Smooth muscle cell (in vitro differentiated cells): Measurements from ENCODE around the gene VEPH1. TPM values are rescaled to one million over a fixed set of nuclear protein-coding genes. Genes with fewer than 3 reads are reported as not detected.

Source experiments
- DNase-seq: peaks from one replicate; lab custom pipeline; 2025; ENCODE audit not compliant: unreplicated experiment; lab: John Stamatoyannopoulos, UW
- H2AFZ ChIP-seq: fragments of 200-600 bp; sonication (generic); 2 replicates; pipeline ENCODE4 v1.6.0; 2016; ENCODE audit warnings: antibody characterized with exemption, low read depth, mild to moderate bottlenecking
- H3F3A ChIP-seq: fragments of 200-600 bp; sonication (generic); 2 replicates; pipeline ENCODE4 v1.6.0; 2017; ENCODE audit warnings: antibody characterized with exemption, low read depth
- H3K27ac ChIP-seq: fragments of 200-600 bp; sonication (generic); 2 replicates; pipeline ENCODE4 v1.5.1; 2016; ENCODE audit warnings: low read depth, mild to moderate bottlenecking
- H3K27me3 ChIP-seq: fragments of 200-600 bp; sonication (generic); 2 replicates; pipeline ENCODE4 v1.6.1; 2016; ENCODE audit warnings: low read depth, mild to moderate bottlenecking
- H3K36me3 ChIP-seq: fragments of 200-600 bp; sonication (generic); 2 replicates; pipeline ENCODE4 v1.5.1; 2016; ENCODE audit warnings: low read depth
- H3K4me1 ChIP-seq: fragments of 200-600 bp; sonication (generic); 2 replicates; pipeline ENCODE4 v1.5.1; 2016; ENCODE audit warnings: low read depth
- H3K4me2 ChIP-seq: fragments of 200-600 bp; sonication (generic); 2 replicates; pipeline ENCODE4 v1.6.0; 2016; ENCODE audit warnings: mild to moderate bottlenecking
- H3K4me3 ChIP-seq: fragments of 200-600 bp; sonication (generic); 2 replicates; pipeline ENCODE4 v1.5.1; 2016; ENCODE audit warnings: mild to moderate bottlenecking
- H3K79me2 ChIP-seq: fragments of 200-600 bp; sonication (generic); 2 replicates; pipeline ENCODE4 v1.6.0; 2016; ENCODE audit warnings: low read depth, mild to moderate bottlenecking
- H3K9ac ChIP-seq: fragments of 200-600 bp; sonication (generic); 2 replicates; pipeline ENCODE4 v1.6.0; 2016; ENCODE audit warnings: low read depth
- H3K9me3 ChIP-seq: fragments of 200-600 bp; sonication (generic); replicated peaks from 2 replicates; pipeline ENCODE4 v1.5.1; 2016; ENCODE audit warnings: low read depth
- H4K20me1 ChIP-seq: fragments of 200-600 bp; sonication (generic); 2 replicates; pipeline ENCODE4 v1.6.0; 2016; ENCODE audit warnings: low read depth
- WGBS: methylation state at CpG from one replicate; pipeline ENCODE4 v1.1.7; 2016; ENCODE audit warnings: low lambda C conversion rate; 5-methylcytosine and 5-hydroxymethylcytosine counted together
- polyA plus RNA-seq: library from polyadenylated mRNA; unstranded; fragments of >200 nt; fragmentation: Nextera tagmentation; extraction: Ambion mirVana; gene quantifications from 2 replicates; pipeline ENCODE4 v1.2.1, GENCODE V29; 2016
- total RNA-seq: library from RNA; depleted of rRNA; stranded (reverse); fragments of >200 nt; gene quantifications from 2 replicates; pipeline ENCODE4 v1.2.3, GENCODE V29; 2014
- TF ChIP-seq, protein P1 (sequence below): fragments of 200-600 bp; sonication (generic); IDR thresholded peaks from 2 replicates; pipeline ENCODE4 v1.5.1; 2017; ENCODE audit warnings: borderline replicate concordance, mild to moderate bottlenecking, antibody characterized with exemption; ENCODE audit not compliant: insufficient read depth, poor library complexity, severe bottlenecking

Gene VEPH1
- total and polyA plus RNA-seq, 2 experiments from 2014 or later: 0.58 to 3.0 TPM

DNA sequence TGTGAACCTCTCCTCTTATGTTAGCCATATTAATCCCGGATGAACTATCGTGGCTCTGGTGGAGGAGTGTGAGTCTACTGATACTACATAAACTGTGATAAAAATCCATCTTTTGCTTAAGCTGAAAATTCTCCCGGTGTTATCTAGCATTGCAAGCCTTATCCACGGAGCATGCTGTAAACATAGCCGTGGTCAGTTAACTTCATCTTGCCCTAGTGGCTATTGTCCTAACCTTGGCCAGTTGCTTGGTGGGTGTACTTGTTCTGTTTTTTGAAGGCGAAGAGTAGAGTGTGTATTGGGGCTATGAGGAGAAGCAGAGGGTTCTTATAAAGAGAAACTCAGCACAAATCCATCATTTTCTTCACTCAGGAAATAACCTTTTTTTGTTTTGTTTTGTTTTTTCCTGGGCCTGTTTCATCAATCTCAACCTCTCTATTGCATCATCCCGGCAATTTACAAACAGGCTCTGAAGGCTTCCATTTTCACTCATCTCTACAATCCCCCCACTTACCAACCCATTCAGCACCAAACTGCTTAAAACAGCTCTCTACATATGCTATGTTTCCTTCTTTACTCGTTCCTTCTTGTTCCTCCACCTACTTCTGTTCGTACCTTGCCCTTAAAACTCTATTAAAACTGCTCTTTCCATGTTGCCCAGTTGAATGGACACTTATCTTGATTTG is 202.1 kb downstream of the VEPH1 start:
- no peak for DNase-seq
- TF ChIP-seq, protein P1, sequence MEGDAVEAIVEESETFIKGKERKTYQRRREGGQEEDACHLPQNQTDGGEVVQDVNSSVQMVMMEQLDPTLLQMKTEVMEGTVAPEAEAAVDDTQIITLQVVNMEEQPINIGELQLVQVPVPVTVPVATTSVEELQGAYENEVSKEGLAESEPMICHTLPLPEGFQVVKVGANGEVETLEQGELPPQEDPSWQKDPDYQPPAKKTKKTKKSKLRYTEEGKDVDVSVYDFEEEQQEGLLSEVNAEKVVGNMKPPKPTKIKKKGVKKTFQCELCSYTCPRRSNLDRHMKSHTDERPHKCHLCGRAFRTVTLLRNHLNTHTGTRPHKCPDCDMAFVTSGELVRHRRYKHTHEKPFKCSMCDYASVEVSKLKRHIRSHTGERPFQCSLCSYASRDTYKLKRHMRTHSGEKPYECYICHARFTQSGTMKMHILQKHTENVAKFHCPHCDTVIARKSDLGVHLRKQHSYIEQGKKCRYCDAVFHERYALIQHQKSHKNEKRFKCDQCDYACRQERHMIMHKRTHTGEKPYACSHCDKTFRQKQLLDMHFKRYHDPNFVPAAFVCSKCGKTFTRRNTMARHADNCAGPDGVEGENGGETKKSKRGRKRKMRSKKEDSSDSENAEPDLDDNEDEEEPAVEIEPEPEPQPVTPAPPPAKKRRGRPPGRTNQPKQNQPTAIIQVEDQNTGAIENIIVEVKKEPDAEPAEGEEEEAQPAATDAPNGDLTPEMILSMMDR: no peak
- Histone ChIP-seq H3K4me2 (no peak overlapping the region), H3F3A (no peaks in the 10 kb centered on the region), H3K27me3 (no peaks in the 10 kb centered on the region), H3K9ac (no peak overlapping the region), H3K9me3 (no peaks in the 10 kb centered on the region), H3K4me3 (no peak overlapping the region), H3K36me3 (no peaks in the 10 kb centered on the region), H3K79me2 (no peaks in the 10 kb centered on the region), H2AFZ (no peak overlapping the region), H4K20me1 (no peaks in the 10 kb centered on the region), H3K4me1 (no peaks in the 10 kb centered on the region), H3K27ac (no peak overlapping the region)
- 59% methylated on average over 9 of the region's 9 CpGs for WGBS

DNA sequence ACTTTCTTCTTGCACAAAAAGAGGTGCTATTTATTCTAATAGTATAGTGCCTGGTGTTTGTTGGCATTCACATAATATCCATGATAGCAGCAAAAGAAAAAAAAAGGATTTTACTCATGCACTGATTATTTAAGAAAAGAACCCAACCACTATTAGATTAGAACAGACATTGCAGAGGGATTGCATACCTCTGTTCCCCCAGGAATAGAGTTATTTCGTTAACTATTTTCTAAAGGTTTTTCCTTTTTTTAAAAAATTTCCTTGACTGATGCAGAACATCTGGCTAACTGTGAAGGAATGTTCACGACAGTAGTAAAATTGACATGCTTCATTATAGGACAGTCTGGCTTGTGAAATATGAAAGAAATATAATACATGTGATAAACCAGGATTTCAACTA is 203.1 kb downstream of the VEPH1 start:
- H3K79me2 ChIP-seq: no peaks in the 10 kb centered on the region
- no peak for DNase-seq
- H4K20me1 ChIP-seq: no peaks in the 10 kb centered on the region
- no peak overlapping the region for H2AFZ ChIP-seq
- H3K36me3 ChIP-seq: no peaks in the 10 kb centered on the region
- no peaks in the 10 kb centered on the region for H3K27me3 ChIP-seq
- no peaks in the 10 kb centered on the region for H3F3A ChIP-seq
- H3K4me2 ChIP-seq: no peak overlapping the region
- no peaks in the 10 kb centered on the region for H3K9me3 ChIP-seq
- TF ChIP-seq, protein P1: no peak
- H3K27ac ChIP-seq: no peak overlapping the region
- H3K9ac ChIP-seq: no peak overlapping the region
- no peaks in the 10 kb centered on the region for H3K4me1 ChIP-seq
- H3K4me3 ChIP-seq: no peak overlapping the region
- 85% methylated on average over 2 of the region's 2 CpGs for WGBS

DNA sequence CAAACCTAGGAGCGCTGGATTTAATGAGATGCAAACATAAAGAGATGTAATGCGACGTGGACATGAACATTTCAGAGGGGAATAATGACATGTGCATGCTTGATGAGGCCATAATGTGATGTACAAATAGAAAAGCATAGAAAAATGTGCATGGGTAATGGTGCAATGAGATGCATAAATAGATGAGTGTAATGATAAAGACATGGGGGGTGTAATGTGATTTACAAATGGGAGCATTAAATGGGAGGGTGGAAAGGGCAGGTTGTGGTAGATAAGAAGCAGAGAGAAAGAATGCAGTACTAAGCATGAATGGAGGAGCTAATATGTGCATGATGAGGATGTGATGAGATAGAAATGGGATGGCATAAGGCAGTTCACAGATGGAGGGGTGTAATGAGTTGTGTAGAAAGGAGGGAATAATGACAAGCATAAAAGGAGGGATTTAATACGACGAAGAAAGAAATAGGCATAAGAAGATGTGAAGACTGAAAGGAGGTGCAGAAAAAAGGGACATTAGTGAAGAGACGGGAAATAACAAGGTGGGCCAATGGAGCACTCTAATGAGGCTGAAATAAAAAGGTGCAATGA is 205.8 kb downstream of the VEPH1 start:
- Histone ChIP-seq H3K4me2 (no peak overlapping the region), H3K36me3 (no peaks in the 10 kb centered on the region), H3K27me3 (no peaks in the 10 kb centered on the region), H2AFZ (no peak overlapping the region), H3K9ac (no peak overlapping the region), H3K79me2 (no peaks in the 10 kb centered on the region), H3K4me1 (no peaks in the 10 kb centered on the region), H3F3A (no peaks in the 10 kb centered on the region), H3K4me3 (no peak overlapping the region), H3K9me3 (no peaks in the 10 kb centered on the region), H3K27ac (no peak overlapping the region), H4K20me1 (no peaks in the 10 kb centered on the region)
- TF ChIP-seq, protein P1: no peak
- WGBS: 97% methylated on average over 6 of the region's 6 CpGs
- DNase-seq: no peak

DNA sequence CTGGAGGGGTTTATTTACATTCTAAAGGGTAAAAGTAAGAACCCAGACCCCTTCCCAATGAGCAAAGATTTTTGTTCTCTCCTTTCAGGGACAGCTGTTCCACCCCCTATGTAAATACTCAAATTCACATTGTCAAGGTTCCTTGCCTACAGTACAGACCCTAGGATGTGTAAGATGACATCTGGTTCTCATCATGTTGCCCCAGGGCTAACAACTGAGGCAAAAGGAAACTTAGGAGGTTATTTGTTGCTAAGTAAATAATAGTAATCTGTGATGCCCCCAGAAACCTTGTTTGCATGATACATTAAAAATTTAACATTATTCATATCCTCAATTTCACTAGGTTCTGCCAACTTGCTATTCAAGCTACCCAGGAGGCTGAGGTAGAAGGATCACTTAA is 208.3 kb downstream of the VEPH1 start:
- Histone ChIP-seq H3K4me3 (no peak overlapping the region), H3K36me3 (no peaks in the 10 kb centered on the region), H4K20me1 (no peaks in the 10 kb centered on the region), H3K27ac (no peak overlapping the region), H3K79me2 (no peaks in the 10 kb centered on the region), H3K9ac (no peak overlapping the region), H3K4me2 (no peak overlapping the region), H2AFZ (peak overlapping the region; percentile 53), H3K9me3 (no peaks in the 10 kb centered on the region), H3K27me3 (no peaks in the 10 kb centered on the region), H3K4me1 (peaks cover 3% of the 10 kb centered on the region), H3F3A (no peaks in the 10 kb centered on the region)
- no peak for DNase-seq
- TF ChIP-seq, protein P1: no peak
